Measurements from ENCODE around the gene KCTD17. TPM values are rescaled to one million over a fixed set of nuclear protein-coding genes. Genes with fewer than 3 reads are reported as not detected.

KCTD17 gene
- total RNA-seq, 4 donors from 2014 or later = 7.4 to 24.7 (median 20.2) TPM

DNA sequence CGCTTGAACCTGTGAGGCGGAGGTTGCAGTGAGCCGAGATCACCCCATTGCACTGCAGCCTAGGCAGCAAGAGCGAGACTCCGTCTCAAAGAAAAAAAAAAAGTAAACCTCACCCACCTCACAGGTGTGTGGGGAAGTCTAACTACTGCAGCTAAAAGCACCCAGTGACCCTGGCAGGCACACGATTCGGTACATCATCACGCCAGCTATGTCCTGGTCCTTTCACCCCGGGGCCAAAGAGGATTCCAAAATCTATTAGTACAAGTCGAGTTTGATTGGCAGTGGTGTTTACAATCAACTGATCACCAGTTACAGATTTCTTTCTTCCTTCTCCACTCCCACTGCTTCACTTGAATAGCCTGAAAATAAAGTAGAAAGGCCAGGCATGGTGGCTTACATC lies 38.6 kb upstream of the KCTD17 start:
- DNase-seq (ENCODE audit: low spot score in 2 of 2) = no peak
- Histone ChIP-seq H3K4me3 (no peak overlapping the region), H3K27me3 (no peaks in the 10 kb centered on the region), H3K36me3 (peaks cover 0 to 29% (median 2%) of the 10 kb centered on the region in 3 donors), H3K27ac (peak overlapping the region in 3 of 4 donors; percentile 17 to 65 (median 58)), H3K9me3 (no peaks in the 10 kb centered on the region), H3K4me1 (peaks cover 0 to 55% (median 31%) of the 10 kb centered on the region in 4 donors)
- 84 to 95% methylated on average over 10 of the region's 10 CpGs for WGBS, 2 donors
- TF ChIP-seq POLR2A (IDR thresholded peaks at IDR 0.05) (no peak), CTCF (IDR thresholded peaks at IDR 0.05) (no peak), EP300 (IDR thresholded peaks at IDR 0.05) (no peak)

- 74 to 90% methylated on average over 4 of the region's 4 CpGs for WGBS, 2 donors
- H3K9me3 ChIP-seq = no peaks in the 10 kb centered on the region
- H3K36me3 ChIP-seq = peaks cover 0 to 30% (median 2%) of the 10 kb centered on the region in 3 donors
- H3K27ac ChIP-seq = peak overlapping the region in 2 of 4 donors; percentile 58 to 65
- no peak overlapping the region for H3K4me3 ChIP-seq
- H3K4me1 ChIP-seq = peaks cover 0 to 61% (median 36%) of the 10 kb centered on the region in 4 donors
- no peak for DNase-seq (ENCODE audit: low spot score in 2 of 2)
- no peaks in the 10 kb centered on the region for H3K27me3 ChIP-seq
- no peak for TF ChIP-seq EP300 (IDR thresholded peaks at IDR 0.05)
- no peak for TF ChIP-seq CTCF (IDR thresholded peaks at IDR 0.05)
- TF ChIP-seq POLR2A (IDR thresholded peaks at IDR 0.05) = no peak
These were observed 37.1 kb upstream of the KCTD17 start for GRCh38 chr22:37014415-37014806.

GRCh38 chr22:37014835-37015586 lies 36.5 kb upstream of the KCTD17 start:
- no peak for TF ChIP-seq CTCF (IDR thresholded peaks at IDR 0.05)
- TF ChIP-seq POLR2A (IDR thresholded peaks at IDR 0.05) = no peak
- no peak for TF ChIP-seq EP300 (IDR thresholded peaks at IDR 0.05)
- Histone ChIP-seq H3K4me1 (peaks cover 0 to 61% (median 37%) of the 10 kb centered on the region in 4 donors), H3K9me3 (no peaks in the 10 kb centered on the region), H3K4me3 (no peak overlapping the region), H3K27ac (peak overlapping the region in 3 of 4 donors; percentile 23 to 65 (median 36)), H3K36me3 (peaks cover 0 to 30% (median 2%) of the 10 kb centered on the region in 3 donors), H3K27me3 (no peaks in the 10 kb centered on the region)
- 64 to 65% methylated on average over 12 of the region's 12 CpGs for WGBS, 2 donors
- no peak for DNase-seq (ENCODE audit: low spot score in 2 of 2)

DNA sequence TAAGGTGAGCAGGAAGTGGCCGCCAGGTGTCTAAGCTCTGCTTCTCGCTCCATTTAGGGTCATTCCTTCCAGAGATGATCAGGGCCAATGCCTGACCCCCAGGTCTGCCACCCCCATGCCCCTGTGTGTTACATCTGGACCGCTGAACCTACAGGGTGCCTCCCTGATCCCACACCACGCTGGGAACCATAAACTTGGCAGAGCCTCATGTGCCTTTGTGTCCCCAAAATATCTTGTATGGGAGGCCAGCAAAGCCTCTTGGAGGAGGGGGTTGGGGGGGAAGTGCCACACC lies 36.0 kb upstream of the KCTD17 start:
- peak overlapping the region in 1 of 4 donors; percentile 36 for H3K27ac ChIP-seq

More for the DNA sequence above, 36.0 kb upstream of the KCTD17 start:
- Histone ChIP-seq H3K9me3 (no peaks in the 10 kb centered on the region), H3K4me1 (peaks cover 0 to 65% (median 41%) of the 10 kb centered on the region in 4 donors), H3K36me3 (peaks cover 0 to 28% (median 2%) of the 10 kb centered on the region in 3 donors), H3K27me3 (no peaks in the 10 kb centered on the region), H3K4me3 (no peak overlapping the region)
- WGBS, 2 donors = 78 to 89% methylated on average over 4 of the region's 4 CpGs
- TF ChIP-seq CTCF (IDR thresholded peaks at IDR 0.05) = no peak
- TF ChIP-seq EP300 (IDR thresholded peaks at IDR 0.05) = no peak
- no peak for TF ChIP-seq POLR2A (IDR thresholded peaks at IDR 0.05)
- no peak for DNase-seq (ENCODE audit: low spot score in 2 of 2)

All from tibial nerve (tissue), 4 donors.